Keratinocyte (primary cell): Measurements from ENCODE around the gene WDSUB1. TPM values are rescaled to one million over a fixed set of nuclear protein-coding genes. Genes with fewer than 3 reads are reported as not detected.

Source experiments
- DNase-seq: peaks from one replicate; pipeline ENCODE4 v3.0.0-alpha.2; 2011; ENCODE audit warnings: low read depth, missing footprints, low spot score
- FAIRE-seq: peaks from 2 replicates; lab custom pipeline; 2011; peaks lifted over from hg19 to GRCh38; lab: Jason Lieb, UNC
- H2AFZ ChIP-seq: 2 replicates; pipeline ENCODE4 v1.6.0; 2012; ENCODE audit warnings: low read length, control low read depth, inconsistent platforms; ENCODE audit not compliant: control insufficient read depth
- H3K27ac ChIP-seq: 2 replicates; pipeline ENCODE4 v1.5.1; 2011; ENCODE audit warnings: low read length; ENCODE audit not compliant: control insufficient read depth, insufficient read depth
- H3K27me3 ChIP-seq: 3 replicates; pipeline ENCODE4 v1.6.0; 2011; ENCODE audit warnings: low read length; ENCODE audit not compliant: control insufficient read depth, insufficient read depth; ENCODE audit errors: extremely low read depth
- H3K36me3 ChIP-seq, 2 experiments: 2 replicates in 1 of 2; 3 replicates in 1 of 2; pipeline ENCODE4 v1.5.1; 2011; ENCODE audit warnings: low read length in 2 of 2, mild to moderate bottlenecking in 1 of 2; ENCODE audit not compliant: control insufficient read depth in 2 of 2, insufficient read depth in 2 of 2; ENCODE audit errors: extremely low read depth in 1 of 2
- H3K4me1 ChIP-seq: 3 replicates; pipeline ENCODE4 v1.5.1; 2011; ENCODE audit warnings: low read length; ENCODE audit not compliant: control insufficient read depth, insufficient read depth; ENCODE audit errors: extremely low read depth
- H3K4me2 ChIP-seq: 3 replicates; pipeline ENCODE4 v1.6.0; 2011; ENCODE audit warnings: low read depth, low read length; ENCODE audit not compliant: control insufficient read depth, insufficient read depth; ENCODE audit errors: extremely low read depth
- H3K4me3 ChIP-seq, 3 experiments: fragments of 200-600 bp in 1 of 3; sonication (generic) in 1 of 3; 2 replicates in 2 of 3; 3 replicates in 1 of 3; pipeline ENCODE4 v1.5.1; 2011 to 2016; ENCODE audit warnings: low read length in 3 of 3, mild to moderate bottlenecking in 3 of 3, control low read depth in 2 of 3, inconsistent platforms in 1 of 3, low read depth in 1 of 3, mixed read lengths in 1 of 3, mixed run types in 1 of 3, moderate library complexity in 1 of 3; ENCODE audit not compliant: control insufficient read depth in 2 of 3, insufficient read depth in 2 of 3; ENCODE audit errors: extremely low read depth in 1 of 3
- H3K79me2 ChIP-seq: 2 replicates; pipeline ENCODE4 v1.6.0; 2012; ENCODE audit warnings: low read length; ENCODE audit not compliant: control insufficient read depth, insufficient read depth
- H3K9ac ChIP-seq: 3 replicates; pipeline ENCODE4 v1.6.0; 2011; ENCODE audit warnings: low read length; ENCODE audit not compliant: control insufficient read depth, insufficient read depth; ENCODE audit errors: extremely low read depth
- H3K9me1 ChIP-seq: 3 replicates; pipeline ENCODE4 v1.6.0; 2011; ENCODE audit warnings: low read length; ENCODE audit not compliant: control insufficient read depth, insufficient read depth; ENCODE audit errors: extremely low read depth
- H3K9me3 ChIP-seq: 2 replicates; pipeline ENCODE4 v1.5.1; 2012; ENCODE audit warnings: low read depth, low read length; ENCODE audit not compliant: control insufficient read depth
- H4K20me1 ChIP-seq: 3 replicates; pipeline ENCODE4 v1.6.0; 2011; ENCODE audit warnings: low read length; ENCODE audit not compliant: control insufficient read depth, insufficient read depth; ENCODE audit errors: extremely low read depth
- EZH2 ChIP-seq: IDR thresholded peaks from one replicate; pipeline ENCODE4 v1.6.1; 2012; ENCODE audit warnings: inconsistent platforms, mild to moderate bottlenecking, low read length, moderate library complexity
- dilution Hi-C: fragments of 300-500 bp; cut with MboI; formaldehyde crosslinking; loops from one replicate; pipeline ENCODE4 v1.7.0; 2020; ENCODE audit warnings: low sequenced_read_pairs; ENCODE audit not compliant: extremely low pct_ligation_motif_present
- polyA plus RNA-seq, 5 experiments: library from polyadenylated mRNA; depleted of rRNA in 3 of 5; stranded (reverse) in 3 of 5; stranded (forward) in 1 of 5; unstranded in 1 of 5; fragments of >200 nt; gene quantifications; 1 replicate in 1 of 5; 2 replicates in 3 of 5; 3 replicates in 1 of 5; pipeline versions ENCODE4 v1.2.1 to v1.2.3, GENCODE V29; 2011 to 2012; ENCODE audit warnings: missing spikeins in 2 of 5, low read depth in 1 of 5, low replicate concordance in 1 of 5
- TF ChIP-seq, protein P1 (sequence below), 3 experiments: IDR thresholded peaks in 1 of 3; conservative IDR thresholded peaks in 1 of 3; optimal IDR thresholded peaks in 1 of 3; 2 replicates in 2 of 3; 3 replicates in 1 of 3; pipeline versions ENCODE3 to v1.5.1; 2011; ENCODE audit warnings: low read length in 3 of 3, mild to moderate bottlenecking in 3 of 3, moderate library complexity in 2 of 3, control low read depth in 1 of 3, inconsistent platforms in 1 of 3; ENCODE audit not compliant: insufficient read depth in 2 of 3; ENCODE audit errors: extremely low read depth in 1 of 3

The WDSUB1 gene
- polyA plus RNA-seq, 1 donor (not counting 4 experiments of a cell fraction or from before 2014, with no cell fraction given) = 4.0 TPM

DNA sequence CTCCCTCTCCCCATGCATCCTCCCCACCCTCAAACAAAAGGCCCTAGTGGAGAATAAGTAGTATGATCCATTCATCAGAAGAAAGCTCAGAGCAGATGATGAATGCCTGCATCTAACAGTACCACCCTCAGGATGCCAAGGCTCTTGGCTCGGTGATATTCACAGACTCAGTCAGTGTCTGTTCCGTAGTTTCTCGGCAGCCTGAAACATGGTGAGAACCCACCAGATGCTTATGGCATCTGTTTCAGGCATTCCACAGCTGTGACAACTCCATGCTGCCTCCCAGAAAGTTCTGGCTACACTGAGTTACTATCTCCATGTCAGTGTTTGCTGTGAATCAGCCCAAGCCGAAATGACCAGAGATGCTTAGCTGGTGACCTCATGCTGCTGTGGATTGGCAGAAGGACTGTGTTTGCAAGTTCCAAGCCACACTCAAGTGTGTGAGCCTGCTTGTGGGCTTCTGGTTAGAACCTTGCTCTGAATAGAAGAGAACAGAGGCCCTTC lies 83.9 kb downstream of the WDSUB1 start:
- TF ChIP-seq, protein P1, sequence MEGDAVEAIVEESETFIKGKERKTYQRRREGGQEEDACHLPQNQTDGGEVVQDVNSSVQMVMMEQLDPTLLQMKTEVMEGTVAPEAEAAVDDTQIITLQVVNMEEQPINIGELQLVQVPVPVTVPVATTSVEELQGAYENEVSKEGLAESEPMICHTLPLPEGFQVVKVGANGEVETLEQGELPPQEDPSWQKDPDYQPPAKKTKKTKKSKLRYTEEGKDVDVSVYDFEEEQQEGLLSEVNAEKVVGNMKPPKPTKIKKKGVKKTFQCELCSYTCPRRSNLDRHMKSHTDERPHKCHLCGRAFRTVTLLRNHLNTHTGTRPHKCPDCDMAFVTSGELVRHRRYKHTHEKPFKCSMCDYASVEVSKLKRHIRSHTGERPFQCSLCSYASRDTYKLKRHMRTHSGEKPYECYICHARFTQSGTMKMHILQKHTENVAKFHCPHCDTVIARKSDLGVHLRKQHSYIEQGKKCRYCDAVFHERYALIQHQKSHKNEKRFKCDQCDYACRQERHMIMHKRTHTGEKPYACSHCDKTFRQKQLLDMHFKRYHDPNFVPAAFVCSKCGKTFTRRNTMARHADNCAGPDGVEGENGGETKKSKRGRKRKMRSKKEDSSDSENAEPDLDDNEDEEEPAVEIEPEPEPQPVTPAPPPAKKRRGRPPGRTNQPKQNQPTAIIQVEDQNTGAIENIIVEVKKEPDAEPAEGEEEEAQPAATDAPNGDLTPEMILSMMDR (optimal IDR thresholded peaks at IDR 0.05 in 1 of 3, IDR thresholded peaks at IDR 0.05 in 1 of 3, conservative IDR thresholded peaks at IDR 0.05 in 1 of 3; ENCODE audit: extremely low read depth in 1 of 3, insufficient read depth in 2 of 3, low read length in 3 of 3) = no peak
- no peak for TF ChIP-seq EZH2
- no peak overlapping the region for H3K4me2 ChIP-seq
- peaks cover 18 to 36% of the 10 kb centered on the region in 2 experiments for H3K36me3 ChIP-seq
- H3K9me3 ChIP-seq = no peaks in the 10 kb centered on the region
- H3K9me1 ChIP-seq = no peaks in the 10 kb centered on the region
- DNase-seq = no peak
- no peaks in the 10 kb centered on the region for H3K27me3 ChIP-seq
- H3K4me3 ChIP-seq = no peak overlapping the region
- FAIRE-seq = no peak
- H4K20me1 ChIP-seq = no peaks in the 10 kb centered on the region
- no peaks in the 10 kb centered on the region for H3K4me1 ChIP-seq
- H3K27ac ChIP-seq = no peak overlapping the region
- H2AFZ ChIP-seq = no peak overlapping the region
- no peaks in the 10 kb centered on the region for H3K79me2 ChIP-seq
- no peak overlapping the region for H3K9ac ChIP-seq
- dilution Hi-C loops = no loop called here

GRCh38 chr2:159201360-159202063 lies 85.0 kb downstream of the WDSUB1 start:
- Histone ChIP-seq H3K36me3 (peaks cover 23 to 36% of the 10 kb centered on the region in 2 experiments), H3K9me3 (no peaks in the 10 kb centered on the region), H3K27ac (no peak overlapping the region), H4K20me1 (no peaks in the 10 kb centered on the region), H3K4me1 (no peaks in the 10 kb centered on the region), H2AFZ (no peak overlapping the region), H3K4me2 (no peak overlapping the region), H3K9me1 (no peaks in the 10 kb centered on the region), H3K9ac (no peak overlapping the region), H3K79me2 (no peaks in the 10 kb centered on the region), H3K27me3 (no peaks in the 10 kb centered on the region), H3K4me3 (no peak overlapping the region)
- no peak for TF ChIP-seq EZH2
- TF ChIP-seq, protein P1 (optimal IDR thresholded peaks at IDR 0.05 in 1 of 3, IDR thresholded peaks at IDR 0.05 in 1 of 3, conservative IDR thresholded peaks at IDR 0.05 in 1 of 3; ENCODE audit: extremely low read depth in 1 of 3, insufficient read depth in 2 of 3, low read length in 3 of 3) = no peak
- FAIRE-seq (no peak), DNase-seq (no peak)
- dilution Hi-C loops = no loop called here
